GM19438 (cell line): ENCODE results near the gene TAF10.

Experiments
- ATAC-seq: cut with Tn5 transposase; IDR thresholded peaks from one replicate; pipeline ENCODE4 v1.9.1; 2021; ENCODE audit warnings: low read depth; ENCODE audit not compliant: unreplicated experiment

Gene TAF10

GRCh38 chr11:6612213-6613041 is at the start of gene TAF10:
TSS of gene TAF10 (minus strand) at chr11:6612216. CDS start at chr11:6612189, 27 bp downstream.
- peak; percentile 88 for ATAC-seq

- no peak for ATAC-seq
Observed at GRCh38 chr11:6660712-6661111, 48.7 kb upstream of the TAF10 start.

- ATAC-seq: no peak
Observed at GRCh38 chr11:6658647-6659046, 46.6 kb upstream of the TAF10 start.

- no peak for ATAC-seq
Observed at GRCh38 chr11:6657346-6657745, 45.3 kb upstream of the TAF10 start.

- no peak for ATAC-seq
Observed at GRCh38 chr11:6656936-6657335, 44.9 kb upstream of the TAF10 start.

GRCh38 chr11:6656584-6656915 is 44.5 kb upstream of the TAF10 start:
- ATAC-seq: no peak

GRCh38 chr11:6655790-6656583 is 44.0 kb upstream of the TAF10 start, which contains the start of gene DCHS1:
TSS of gene DCHS1 (minus strand) at chr11:6655809. CDS start at chr11:6641613, 14,196 bp downstream.
- ATAC-seq: no peak

GRCh38 chr11:6655020-6655789 is 43.2 kb upstream of the TAF10 start:
- no peak for ATAC-seq

GRCh38 chr11:6654281-6655019 is 42.4 kb upstream of the TAF10 start:
- ATAC-seq: no peak

GRCh38 chr11:6653656-6654055 is 41.6 kb upstream of the TAF10 start:
- ATAC-seq: no peak

GRCh38 chr11:6653097-6653496 is 41.1 kb upstream of the TAF10 start:
- ATAC-seq: no peak

- ATAC-seq: no peak
Observed at GRCh38 chr11:6652182-6652581, 40.2 kb upstream of the TAF10 start.

- no peak for ATAC-seq
Observed at GRCh38 chr11:6650980-6651379, 39.0 kb upstream of the TAF10 start.

- ATAC-seq: no peak
Observed at GRCh38 chr11:6650104-6650503, 38.1 kb upstream of the TAF10 start.

- no peak for ATAC-seq
Observed at GRCh38 chr11:6648501-6648900, 36.5 kb upstream of the TAF10 start.

- ATAC-seq: no peak
Observed at GRCh38 chr11:6647836-6648235, 35.8 kb upstream of the TAF10 start.

GRCh38 chr11:6646918-6647679 is 35.1 kb upstream of the TAF10 start:
- ATAC-seq: peak; percentile 98

- no peak for ATAC-seq
Observed at GRCh38 chr11:6646576-6646917, 34.5 kb upstream of the TAF10 start.

GRCh38 chr11:6646071-6646470 is 34.1 kb upstream of the TAF10 start:
- no peak for ATAC-seq

- ATAC-seq: no peak
Observed at GRCh38 chr11:6642957-6643356, 30.9 kb upstream of the TAF10 start.
